ENCODE measurements around the gene CENPQ. TPM values are rescaled to one million over a fixed set of nuclear protein-coding genes. Genes with fewer than 3 reads are reported as not detected.

The CENPQ gene
- total RNA-seq, 1 donor from 2014 or later: 48.8 TPM

GRCh38 chr6:49497304-49497703, 34.1 kb downstream of the CENPQ start:
- Histone ChIP-seq H4K20me1 (ENCODE audit: low read depth) (no peaks in the 10 kb centered on the region), H3K27me3 (no peaks in the 10 kb centered on the region), H3K9ac (no peak overlapping the region), H3K4me2 (no peak overlapping the region), H3K36me3 (peaks cover 10% of the 10 kb centered on the region), H2AFZ (replicated peaks) (no peak overlapping the region), H3K4me1 (no peaks in the 10 kb centered on the region), H3K27ac (no peak overlapping the region), H3F3A (ENCODE audit: low read depth) (no peaks in the 10 kb centered on the region), H3K9me3 (ENCODE audit: low read depth) (no peaks in the 10 kb centered on the region), H3K79me2 (ENCODE audit: low read depth) (no peaks in the 10 kb centered on the region), H3K4me3 (no peak overlapping the region)
- no peak overlapping the region for H3K27ac Mint-ChIP-seq
- no peaks in the 10 kb centered on the region for H3K9me3 Mint-ChIP-seq
- H3K4me3 Mint-ChIP-seq: no peak overlapping the region
- H3K36me3 Mint-ChIP-seq: no peaks in the 10 kb centered on the region
- H3K27me3 Mint-ChIP-seq (ENCODE audit: insufficient read depth, low read depth): no peaks in the 10 kb centered on the region
- no peaks in the 10 kb centered on the region for H3K4me1 Mint-ChIP-seq
- DNase-seq (ENCODE audit: low spot score): no peak
- TF ChIP-seq EZH2phosphoT487 (IDR thresholded peaks at IDR 0.05): no peak
- TF ChIP-seq EZH2 (IDR thresholded peaks at IDR 0.05): no peak
- no peak for TF ChIP-seq CTCF (IDR thresholded peaks at IDR 0.05)

GRCh38 chr6:49499126-49499525, 36.0 kb downstream of the CENPQ start:
- TF ChIP-seq EZH2 (IDR thresholded peaks at IDR 0.05): no peak
- no peak for TF ChIP-seq CTCF (IDR thresholded peaks at IDR 0.05)
- no peak for TF ChIP-seq EZH2phosphoT487 (IDR thresholded peaks at IDR 0.05)
- no peaks in the 10 kb centered on the region for H3K9me3 ChIP-seq (ENCODE audit: low read depth)
- Mint-ChIP-seq H3K4me3 (no peak overlapping the region), H3K9me3 (no peaks in the 10 kb centered on the region), H3K27me3 (ENCODE audit: insufficient read depth, low read depth) (no peaks in the 10 kb centered on the region), H3K27ac (no peak overlapping the region), H3K4me1 (no peaks in the 10 kb centered on the region), H3K36me3 (no peaks in the 10 kb centered on the region)
- H2AFZ ChIP-seq (replicated peaks): no peak overlapping the region
- H3K9ac ChIP-seq: no peak overlapping the region
- no peak overlapping the region for H3K4me3 ChIP-seq
- DNase-seq (ENCODE audit: low spot score): no peak
- no peak overlapping the region for H3K27ac ChIP-seq
- no peaks in the 10 kb centered on the region for H4K20me1 ChIP-seq (ENCODE audit: low read depth)
- H3K4me1 ChIP-seq: no peaks in the 10 kb centered on the region
- H3F3A ChIP-seq (ENCODE audit: low read depth): no peaks in the 10 kb centered on the region
- H3K36me3 ChIP-seq: no peaks in the 10 kb centered on the region
- no peaks in the 10 kb centered on the region for H3K27me3 ChIP-seq
- no peak overlapping the region for H3K4me2 ChIP-seq
- H3K79me2 ChIP-seq (ENCODE audit: low read depth): no peaks in the 10 kb centered on the region

- Histone ChIP-seq H3K4me1 (no peaks in the 10 kb centered on the region), H3K9me3 (ENCODE audit: low read depth) (no peaks in the 10 kb centered on the region), H3F3A (ENCODE audit: low read depth) (no peaks in the 10 kb centered on the region), H3K27me3 (no peaks in the 10 kb centered on the region), H3K4me2 (no peak within 1 kb of the TSS), H3K27ac (no peak within 1 kb of the TSS), H3K36me3 (no peaks in the 10 kb centered on the region), H2AFZ (replicated peaks) (no peak within 1 kb of the TSS), H3K9ac (no peak within 1 kb of the TSS), H3K4me3 (no peak within 1 kb of the TSS), H3K79me2 (ENCODE audit: low read depth) (no peaks in the 10 kb centered on the region), H4K20me1 (ENCODE audit: low read depth) (no peaks in the 10 kb centered on the region)
- Mint-ChIP-seq H3K4me3 (no peak within 1 kb of the TSS), H3K4me1 (no peaks in the 10 kb centered on the region), H3K27ac (no peak within 1 kb of the TSS), H3K9me3 (no peaks in the 10 kb centered on the region), H3K27me3 (ENCODE audit: insufficient read depth, low read depth) (no peaks in the 10 kb centered on the region), H3K36me3 (no peaks in the 10 kb centered on the region)
- TF ChIP-seq CTCF (IDR thresholded peaks at IDR 0.05): no peak
- TF ChIP-seq EZH2 (IDR thresholded peaks at IDR 0.05): no peak
- no peak for TF ChIP-seq EZH2phosphoT487 (IDR thresholded peaks at IDR 0.05)
- no peak for DNase-seq (ENCODE audit: low spot score)
Observed at GRCh38 chr6:49499623-49500022, 36.5 kb downstream of the CENPQ start, which contains the start of gene GLYATL3. Gene GLYATL3, plus strand, starts transcription at chr6:49499923. Its CDS starts 12,068 bp downstream, at chr6:49511991.
